IPS-NIHi11 (cell line): Measurements from ENCODE around the gene RNF186.
"Not testable (repeated sequence)": the region's sequence is repeated elsewhere in the genome, so short reads cannot be mapped to it uniquely, and the experiment has no call there.

Experiments used
- DNase-seq: peaks from one replicate; pipeline ENCODE4 v3.0.0; 2012; ENCODE audit warnings: mixed read lengths, low spot score

The RNF186 gene

DNA sequence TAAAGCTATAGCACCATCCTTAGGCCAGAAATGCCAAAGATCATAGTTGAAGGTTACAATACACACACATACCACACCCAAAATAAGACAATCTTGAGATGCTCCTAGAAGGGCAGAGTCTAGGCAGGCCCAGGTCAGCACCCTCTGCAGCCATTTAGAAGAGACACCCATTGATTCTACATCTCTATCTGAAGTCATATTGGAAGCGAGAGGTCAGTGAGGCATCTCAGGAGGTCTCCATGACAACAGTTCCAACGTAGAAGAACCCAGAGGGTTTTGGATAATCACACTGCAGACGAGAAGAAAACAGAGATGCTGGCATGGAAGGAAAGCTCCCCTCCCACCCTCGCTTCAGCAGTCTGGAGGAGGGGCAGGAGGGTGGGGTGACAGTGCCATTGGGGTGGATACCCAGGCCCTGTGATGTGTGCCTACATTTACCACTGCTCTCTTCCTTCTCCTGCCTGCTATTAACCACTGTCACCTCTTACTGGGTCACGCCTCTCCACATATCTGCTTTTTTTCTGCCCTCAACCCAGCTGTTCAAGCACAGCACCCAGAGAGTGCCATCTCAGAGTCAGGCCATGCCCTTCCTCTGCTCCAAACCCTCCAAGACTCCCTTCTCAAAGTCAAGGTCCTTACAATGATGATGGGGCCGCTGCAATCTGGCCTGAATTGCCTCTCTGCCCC is 21.6 kb downstream of the RNF186 start:
- DNase-seq = no peak

DNA sequence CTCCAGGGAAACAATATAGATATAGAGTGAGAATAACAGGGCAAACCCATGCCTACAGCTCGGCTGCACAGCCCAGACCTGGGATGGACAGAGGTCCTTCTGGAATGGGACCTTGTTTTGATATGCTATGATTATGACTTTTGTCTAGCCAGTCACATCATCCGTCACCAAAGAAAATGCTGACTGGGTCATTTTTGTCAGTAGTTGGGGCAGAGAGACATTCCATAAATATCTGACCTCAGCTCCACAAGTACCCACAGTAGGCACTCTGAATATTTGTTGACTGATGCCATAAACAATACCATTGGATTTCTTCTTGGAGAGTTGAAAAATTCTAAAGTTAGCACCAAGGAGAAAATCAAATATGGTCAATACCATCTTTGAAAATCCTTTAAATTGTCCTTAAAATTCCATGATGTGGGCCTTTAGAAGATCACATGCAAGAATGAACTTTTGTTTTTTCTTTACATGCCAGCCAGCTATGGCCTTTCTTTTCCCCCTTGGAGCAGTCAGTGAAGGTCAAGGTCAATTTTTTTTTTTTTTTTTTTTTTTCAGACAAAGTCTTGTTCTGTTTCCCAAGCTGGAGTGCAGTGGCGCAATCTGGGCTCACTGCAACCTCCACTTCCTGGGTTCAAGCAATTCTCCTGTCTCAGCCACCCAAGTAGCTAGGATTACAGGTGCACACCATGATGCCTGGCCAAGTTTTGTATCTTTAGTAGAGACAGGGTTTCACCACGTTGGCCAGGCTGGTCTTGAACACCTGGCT is 22.7 kb downstream of the RNF186 start:
- no peak for DNase-seq

DNA sequence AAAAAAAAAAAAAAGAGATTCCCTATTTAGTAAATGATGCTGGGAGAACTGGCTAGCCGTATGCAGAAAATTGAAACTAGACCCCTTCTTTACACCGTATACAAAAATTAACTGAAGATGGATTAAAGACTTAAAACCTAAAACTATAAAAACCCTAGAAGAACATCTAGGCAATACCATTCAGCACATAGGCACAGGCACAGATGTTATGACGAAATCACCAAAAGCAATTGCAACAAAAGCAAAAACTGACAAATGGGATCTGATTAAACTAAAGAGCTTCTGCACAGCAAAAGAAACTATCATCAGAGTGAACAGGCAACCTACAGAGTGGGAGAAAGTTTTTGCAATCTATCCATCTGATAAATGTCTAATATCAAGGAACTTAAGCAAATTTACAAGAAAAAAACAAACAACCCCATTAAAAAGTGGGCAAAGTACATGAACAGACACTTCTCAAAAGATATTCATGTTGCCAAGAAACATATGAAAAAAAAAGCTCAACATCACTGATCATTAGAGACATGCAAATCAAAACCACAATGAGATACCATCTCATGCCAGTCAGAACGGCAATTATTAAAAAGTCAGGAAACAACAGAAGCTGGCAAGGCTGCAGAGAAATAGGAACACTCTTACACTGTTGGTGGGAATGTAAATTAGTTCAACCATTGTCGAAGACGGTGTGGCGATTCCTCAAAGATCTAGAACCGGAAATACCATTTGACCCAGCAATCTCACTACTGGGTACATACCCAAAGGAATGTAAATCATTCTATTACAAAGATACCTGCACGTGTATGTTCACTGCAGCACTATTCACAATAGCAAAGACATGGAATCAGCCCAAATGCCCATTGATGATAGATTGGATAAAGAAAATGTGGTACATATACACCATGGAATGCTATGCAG is 24.8 kb downstream of the RNF186 start:
- DNase-seq = not testable (repeated sequence)

DNA sequence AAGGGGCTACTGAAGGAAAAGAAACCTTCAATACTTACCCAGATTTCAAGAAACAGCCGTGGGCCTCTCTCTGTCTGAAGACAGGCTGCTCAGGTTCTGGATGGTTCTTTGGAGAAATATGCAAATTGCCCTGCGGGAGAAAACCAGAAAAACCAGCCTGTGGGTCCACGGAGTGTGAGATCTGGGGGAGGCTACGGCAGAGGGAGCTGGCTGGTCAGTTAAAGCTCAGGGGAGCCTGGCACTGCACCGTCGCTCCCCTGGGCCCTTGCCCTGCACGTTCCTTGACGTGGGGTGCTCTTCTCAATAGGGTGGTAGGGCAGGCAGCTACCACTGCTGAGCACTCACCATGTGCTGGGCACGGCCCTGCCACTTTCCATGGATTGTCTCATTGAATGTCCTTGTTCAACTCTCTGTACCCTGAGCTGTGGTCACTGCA is 28.1 kb downstream of the RNF186 start:
- peak; percentile 81 for DNase-seq

DNA sequence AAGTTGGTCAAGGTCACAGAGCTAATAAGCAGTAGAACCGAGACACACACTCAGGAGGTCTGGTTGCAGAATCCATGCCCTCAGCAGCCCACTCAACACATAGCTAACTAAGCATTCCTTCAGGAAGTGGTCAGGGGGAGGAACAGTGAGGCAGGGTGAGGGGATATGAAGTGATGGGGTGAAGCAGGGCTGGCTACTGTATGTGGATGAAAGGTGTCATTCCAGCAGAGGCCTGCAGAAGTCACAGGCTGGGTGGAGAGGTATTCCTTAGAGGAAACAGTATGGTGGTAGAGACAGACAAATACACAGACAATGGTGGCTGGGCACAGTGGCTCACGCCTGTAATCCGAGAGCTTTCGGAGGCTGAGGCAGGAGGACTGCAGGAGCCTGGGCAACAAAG is 29.4 kb downstream of the RNF186 start:
- DNase-seq = no peak

DNA sequence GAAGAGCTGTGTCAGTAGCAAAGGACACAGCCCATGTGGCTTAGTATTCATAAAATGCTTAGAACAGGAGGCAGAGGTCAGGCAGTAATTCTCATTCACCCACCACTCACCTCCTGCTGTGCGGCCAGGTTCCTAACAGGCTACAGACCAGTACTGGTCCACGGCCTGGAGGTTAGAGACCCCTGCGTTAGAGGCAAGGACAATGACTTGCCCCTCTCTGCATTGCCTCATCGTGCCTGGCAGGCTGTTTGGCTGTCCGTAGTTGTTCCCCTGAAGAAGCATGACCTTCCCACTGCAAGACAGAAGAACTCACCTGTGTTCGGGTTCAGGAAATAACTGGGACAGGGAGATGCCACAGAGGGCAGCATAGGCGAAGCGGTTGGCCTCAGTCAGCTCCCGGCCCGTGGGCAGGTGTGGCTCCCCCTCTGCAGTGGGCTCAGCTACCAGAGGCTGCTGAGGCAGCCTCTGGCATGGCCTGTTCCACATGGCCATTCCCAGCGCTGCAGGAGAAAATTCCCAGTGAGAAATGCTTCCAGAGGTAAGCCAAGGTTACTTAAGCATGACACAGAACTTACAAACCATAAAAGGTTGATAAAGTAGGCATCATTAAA is 34.7 kb downstream of the RNF186 start:
- no peak for DNase-seq

DNA sequence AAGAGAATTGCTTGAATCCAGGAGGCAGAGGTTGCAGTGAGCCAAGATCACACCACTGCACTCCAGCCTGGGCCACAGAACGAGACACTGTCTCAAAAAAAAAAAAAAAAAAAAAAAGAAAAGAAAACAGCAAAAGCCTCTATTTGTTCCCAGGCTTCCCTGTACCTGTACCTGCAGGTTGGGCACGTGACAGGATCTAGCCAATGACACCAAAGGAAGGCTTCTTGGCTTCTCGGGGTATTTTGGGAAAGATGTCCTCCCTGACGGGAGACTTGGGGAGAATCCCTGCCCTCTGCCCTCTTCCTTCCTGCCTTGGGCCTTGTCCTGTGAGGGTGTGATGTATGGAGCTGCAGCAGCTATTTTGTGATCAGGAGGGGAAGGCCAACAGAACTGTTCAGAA is 38.1 kb downstream of the RNF186 start:
- no peak for DNase-seq

DNA sequence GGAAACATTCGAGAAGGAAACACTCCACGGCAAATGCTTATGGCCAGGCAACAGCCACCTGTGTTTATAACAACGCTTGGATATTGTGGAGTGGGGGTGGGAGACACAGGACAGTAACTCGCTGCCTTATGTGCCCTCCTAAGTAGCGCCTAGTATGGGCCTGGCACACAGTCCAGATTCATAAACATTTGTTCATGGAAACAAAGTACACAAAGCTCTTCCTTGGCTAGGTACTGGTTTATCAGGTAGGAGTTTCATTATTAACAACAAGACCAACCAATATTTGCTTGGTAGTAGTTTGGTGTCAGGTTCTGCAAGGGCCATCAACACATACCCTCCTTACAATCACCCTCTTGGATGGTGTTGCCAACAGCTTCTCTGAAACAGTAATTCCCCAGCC is 38.8 kb downstream of the RNF186 start:
- no peak for DNase-seq

DNA sequence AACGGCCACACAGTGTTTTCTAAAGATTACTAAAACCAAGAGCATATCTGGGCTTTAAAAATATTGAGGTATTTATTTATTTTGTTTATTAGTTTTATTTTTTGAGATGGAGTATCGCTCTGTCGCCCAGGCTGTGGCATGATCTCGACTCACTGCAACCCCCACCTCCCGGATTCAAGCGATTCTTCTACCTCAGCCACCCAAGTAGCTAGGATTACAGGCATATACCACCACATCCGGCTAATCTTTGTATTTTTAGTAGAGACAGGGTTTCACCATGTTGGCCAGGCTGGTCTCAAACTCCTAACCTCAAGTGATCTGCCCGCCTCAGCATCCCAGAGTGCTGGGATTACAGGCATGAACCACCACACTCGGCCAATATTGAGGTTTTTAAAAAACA is 39.3 kb downstream of the RNF186 start:
- no peak for DNase-seq

DNA sequence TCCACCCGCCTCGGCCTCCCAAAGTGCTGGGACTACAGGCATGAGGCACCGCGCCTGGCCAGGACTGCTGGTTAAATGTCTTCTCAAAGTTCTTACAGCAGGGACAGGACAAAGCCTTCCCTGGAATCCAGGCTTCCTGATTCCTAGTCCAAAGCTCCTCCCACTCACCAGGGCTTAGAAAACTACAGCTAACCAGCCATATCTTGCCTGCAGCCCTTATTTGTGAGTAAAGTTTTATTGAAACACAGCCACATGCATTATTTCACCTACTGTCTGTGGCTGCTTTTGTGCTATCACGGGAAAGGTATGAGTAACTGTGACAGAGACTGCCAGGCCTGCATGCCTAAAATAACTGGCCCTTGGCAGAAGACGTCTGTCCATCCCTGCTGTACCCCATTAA is 39.8 kb downstream of the RNF186 start:
- DNase-seq = no peak

DNA sequence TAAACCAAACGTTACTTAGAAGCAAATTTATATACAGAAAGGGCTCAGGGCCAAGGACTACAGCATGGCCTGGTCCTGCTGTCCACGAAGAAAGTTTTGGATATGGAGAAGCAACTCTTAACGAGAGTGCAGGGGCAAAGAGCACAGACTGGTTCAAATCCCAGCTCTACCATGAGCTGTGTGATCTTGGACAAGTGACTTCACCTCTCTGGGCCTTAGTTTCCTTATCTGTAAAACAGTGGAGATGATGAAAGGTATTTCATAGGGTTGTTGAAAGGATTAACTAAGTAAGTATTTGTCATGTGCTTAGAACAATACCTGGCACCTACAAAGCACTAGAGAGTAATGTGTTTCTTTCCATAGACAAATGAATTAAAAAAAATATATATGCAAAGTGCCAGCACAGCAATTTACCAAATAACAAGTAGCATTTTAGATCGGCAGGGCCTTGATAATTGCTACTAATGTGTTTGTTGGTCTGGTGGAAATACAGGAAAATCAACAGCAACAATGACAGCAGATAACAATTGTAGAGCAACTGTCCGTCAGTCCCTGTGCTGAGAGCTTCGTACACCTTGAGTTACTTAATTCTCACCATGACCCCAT is 40.8 kb downstream of the RNF186 start:
- DNase-seq = no peak

DNA sequence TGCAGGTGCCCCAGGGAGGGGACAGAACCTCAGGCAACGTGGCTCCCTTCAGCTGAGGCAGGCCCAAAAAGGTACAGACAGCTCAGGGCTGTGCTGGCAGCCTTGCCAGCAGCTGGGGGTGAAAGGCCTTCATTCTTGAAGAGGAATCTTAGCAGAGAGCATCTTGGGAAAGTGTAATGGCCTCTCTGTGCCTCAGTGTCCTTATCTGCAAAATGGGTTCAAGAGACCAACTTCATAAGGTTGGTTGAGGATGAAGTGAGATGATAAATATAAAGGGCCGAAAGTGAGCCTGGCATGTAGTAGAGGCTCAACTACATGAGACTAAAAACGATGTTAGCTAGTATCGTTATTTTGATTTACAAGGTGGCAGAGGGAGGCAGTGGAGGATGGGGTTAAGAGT is 41.6 kb downstream of the RNF186 start:
- no peak for DNase-seq

DNA sequence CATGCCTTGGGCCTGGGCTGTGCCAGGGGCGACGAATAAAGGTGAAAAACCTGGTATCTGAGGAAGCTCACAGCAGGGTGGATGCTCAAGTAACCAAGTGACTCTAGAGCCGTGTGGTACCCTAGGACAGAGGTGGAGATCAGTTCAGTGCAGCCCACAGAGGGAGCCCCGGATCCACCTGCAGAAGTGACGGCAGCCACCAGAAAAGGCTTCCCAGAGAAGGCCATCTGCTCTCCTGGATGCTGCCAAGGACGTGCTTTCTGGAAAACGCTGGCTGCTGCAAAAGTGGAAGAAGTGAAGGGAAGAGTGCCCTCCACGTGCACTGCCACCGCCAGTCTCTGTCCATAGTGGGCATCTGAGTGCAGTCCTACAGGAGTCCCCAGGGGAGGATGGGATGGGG is 43.0 kb downstream of the RNF186 start:
- no peak for DNase-seq

DNA sequence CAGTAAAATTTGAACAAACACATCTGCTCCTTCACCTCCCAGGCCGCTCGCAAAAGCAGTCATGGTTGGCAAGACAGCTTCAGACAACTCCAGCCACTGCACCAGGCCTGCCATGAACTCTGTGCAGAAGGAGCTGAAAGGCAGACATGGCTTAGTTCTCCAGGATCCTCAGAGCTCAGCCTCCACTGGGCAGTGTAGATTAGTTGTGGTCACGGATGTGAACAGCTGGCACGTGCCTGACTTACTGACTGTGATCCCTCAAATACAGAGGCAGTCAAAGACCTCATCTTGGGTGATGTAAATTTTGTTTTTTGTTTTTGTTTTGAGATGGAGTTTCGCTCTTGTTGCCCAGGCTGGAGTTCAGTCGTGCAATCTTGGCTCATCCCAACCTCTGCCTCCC is 43.7 kb downstream of the RNF186 start:
- no peak for DNase-seq

DNA sequence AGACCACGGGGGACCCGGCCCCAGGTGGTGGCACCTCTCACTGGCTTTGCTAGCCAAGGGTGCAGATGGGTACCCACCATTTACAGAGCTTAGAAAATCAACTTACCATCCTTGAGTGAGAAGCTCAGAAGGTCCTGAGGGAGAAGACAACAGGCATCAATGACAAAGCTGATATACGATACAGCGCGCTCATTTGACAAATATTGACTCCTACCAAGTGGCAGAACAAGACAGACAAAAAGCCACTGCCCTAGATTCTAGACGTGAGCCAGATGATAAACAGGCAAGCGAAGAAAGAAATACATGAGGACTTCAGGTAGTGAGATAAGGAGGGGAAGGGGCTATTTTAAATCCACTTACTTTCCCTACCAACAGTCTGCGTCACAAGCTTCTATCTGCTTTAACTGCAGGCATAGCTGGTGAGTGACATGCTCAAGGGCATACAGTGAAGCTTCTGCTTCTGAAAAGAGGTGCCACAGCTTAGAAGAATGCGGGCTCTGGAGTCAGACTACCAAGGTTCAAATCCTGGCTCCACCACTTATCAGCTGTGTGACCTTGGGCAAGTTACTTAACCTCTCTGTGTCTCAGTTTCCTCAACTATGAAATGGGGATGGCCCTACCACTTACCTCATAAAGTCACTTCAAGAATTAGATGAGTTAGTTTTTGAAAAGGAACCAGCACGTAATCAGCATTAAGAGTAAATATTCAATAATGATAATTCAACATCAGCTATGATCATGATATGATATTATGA is 44.5 kb downstream of the RNF186 start:
- no peak for DNase-seq

DNA sequence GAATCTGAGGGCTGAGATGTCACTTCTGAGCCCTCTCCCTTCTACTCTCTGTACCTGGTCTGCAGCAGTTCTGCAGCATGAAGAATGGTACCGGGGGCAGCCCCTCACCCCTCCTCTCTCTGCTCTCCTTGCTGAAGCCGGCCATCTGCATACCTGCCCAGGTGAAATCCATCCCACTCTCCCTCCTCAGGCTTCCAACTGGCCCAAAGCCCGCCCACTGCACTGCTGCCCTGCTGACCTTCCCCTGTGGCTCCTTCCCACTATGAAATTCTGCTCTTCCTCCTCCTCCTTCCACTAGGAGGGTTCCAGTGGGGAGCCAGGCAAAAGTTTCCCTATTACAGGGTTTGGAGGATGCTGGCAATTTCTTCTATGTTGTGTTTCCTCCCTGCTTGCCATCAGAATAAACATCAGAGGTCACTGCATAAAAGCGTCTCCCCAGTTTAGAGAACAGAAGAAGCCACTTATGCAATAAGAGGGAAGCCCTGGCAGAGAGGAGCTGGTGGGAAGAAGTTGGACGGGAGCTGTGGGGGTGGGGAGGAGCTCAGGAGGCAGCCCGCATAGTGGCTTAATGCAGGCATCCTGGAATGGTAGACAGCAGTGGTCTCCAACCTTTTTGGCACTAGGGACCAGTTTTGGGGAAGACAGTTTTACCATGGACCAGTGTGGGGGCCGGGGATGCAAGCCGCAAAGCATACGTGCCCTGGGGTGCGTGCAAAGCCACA is 45.7 kb downstream of the RNF186 start:
- DNase-seq = peak; percentile 35

DNA sequence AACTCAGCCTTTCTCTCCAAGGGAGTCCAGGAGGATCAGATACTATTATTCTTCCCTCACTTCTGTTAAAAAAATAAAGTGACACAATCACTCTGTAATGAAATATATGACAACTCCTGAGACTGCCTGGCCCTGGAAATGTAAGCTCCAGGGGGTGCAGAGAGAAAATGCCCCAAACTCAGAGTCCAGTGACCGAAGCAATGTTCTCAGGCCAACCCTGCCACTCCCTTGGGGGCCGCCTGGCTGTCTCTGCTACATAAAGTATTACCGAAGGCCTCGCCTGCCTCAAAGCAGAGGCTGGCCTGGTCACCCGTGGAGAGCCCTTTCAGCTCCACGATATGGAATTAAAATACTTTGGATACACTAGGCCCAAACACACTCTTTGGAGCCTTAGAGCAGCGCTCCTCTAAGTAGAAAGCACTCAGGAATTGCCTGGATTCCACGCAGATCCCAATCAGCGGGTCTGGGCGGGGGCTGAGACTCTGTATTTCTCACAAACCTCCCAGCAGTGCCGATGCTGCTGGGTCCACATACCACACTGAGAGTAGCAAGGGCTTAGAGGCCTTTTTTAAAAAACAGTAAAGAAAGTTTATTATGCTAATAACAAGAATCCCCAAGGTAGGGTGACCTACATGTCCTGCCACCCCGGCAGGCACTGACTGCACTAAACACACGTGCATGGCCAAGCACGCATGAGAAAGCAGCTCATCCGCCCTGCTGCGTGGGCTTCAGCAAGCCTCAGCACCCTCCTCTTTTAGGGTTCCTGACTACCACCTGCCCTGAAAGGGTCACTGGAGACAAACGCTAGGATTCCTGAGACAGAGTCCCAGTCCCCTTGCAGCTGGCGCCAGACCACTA is 46.5 kb downstream of the RNF186 start:
- DNase-seq = no peak

DNA sequence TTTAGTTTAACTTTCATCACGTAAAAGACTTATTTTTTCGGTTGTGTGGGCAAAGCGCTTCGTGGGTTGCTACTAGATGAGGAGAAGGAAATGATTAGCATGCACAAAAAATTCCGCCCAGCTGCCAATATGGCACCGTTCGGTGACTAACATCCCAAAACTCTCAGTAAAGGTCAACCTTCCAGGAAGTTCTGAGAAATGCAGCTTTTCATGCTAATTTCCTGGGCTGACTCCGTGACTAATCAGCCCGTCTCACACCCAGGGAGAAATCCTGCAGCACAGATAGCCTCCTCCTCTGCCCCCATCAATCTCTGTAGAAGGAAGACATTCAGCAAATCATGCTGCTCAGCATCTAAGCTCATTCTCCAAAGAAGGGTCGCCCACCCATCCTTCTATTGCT is 49.5 kb downstream of the RNF186 start:
- DNase-seq = peak; percentile 33

DNA sequence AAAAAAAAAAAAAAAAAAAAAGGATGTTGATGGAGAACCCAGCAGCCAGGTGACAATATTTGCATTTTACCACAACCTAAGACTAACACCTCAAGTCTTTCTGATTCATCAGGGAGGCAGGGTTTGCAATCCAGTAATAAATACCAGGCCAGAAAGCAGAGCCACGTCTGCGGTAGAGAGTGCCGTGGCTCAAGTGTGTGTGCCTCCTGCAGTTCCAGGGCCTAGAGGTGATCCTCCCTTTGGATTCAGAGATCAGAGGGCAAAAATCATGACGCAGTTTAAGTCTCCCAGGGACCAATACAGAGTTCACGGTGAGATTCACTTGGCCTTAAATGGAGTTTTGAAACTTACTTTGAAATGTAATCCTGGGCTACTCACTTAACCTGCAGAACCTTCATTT is 50.2 kb downstream of the RNF186 start:
- no peak for DNase-seq
